Measurements from ENCODE around the gene MCM3. TPM values are rescaled to one million over a fixed set of nuclear protein-coding genes. Genes with fewer than 3 reads are reported as not detected.

The MCM3 gene
- total RNA-seq, 1 experiment from 2014 or later = 276 TPM

- ChIA-PET CTCF (no interaction called here), POLR2A (interaction anchor here (1.2 kb wide), 1 partner anchor 61 kb away, joined by 3 read pairs; no protein-coding TSS in a partner anchor)
- no peaks in the 10 kb centered on the region for H3K36me3 Mint-ChIP-seq
- ATAC-seq = no peak
- peaks cover 51% of the 10 kb centered on the region for H3K4me1 Mint-ChIP-seq
- no peak overlapping the region for H3K27ac Mint-ChIP-seq
- no peaks in the 10 kb centered on the region for H3K9me3 Mint-ChIP-seq
- no peak overlapping the region for H3K4me3 Mint-ChIP-seq
- DNase-seq (ENCODE audit: low spot score) = no peak
- no peak for TF ChIP-seq MAX (CRISPR knock-in tag; IDR thresholded peaks at IDR 0.05)
- no peak for TF ChIP-seq ESRRA (CRISPR knock-in tag; IDR thresholded peaks at IDR 0.05; ENCODE audit: borderline replicate concordance)
- TF ChIP-seq ZNF512 (CRISPR knock-in tag; IDR thresholded peaks at IDR 0.05; ENCODE audit: borderline replicate concordance) = no peak
- no peak for TF ChIP-seq AFF4 (CRISPR knock-in tag; IDR thresholded peaks at IDR 0.05; ENCODE audit: borderline replicate concordance)
- TF ChIP-seq ZNF423 (CRISPR knock-in tag; IDR thresholded peaks at IDR 0.05) = no peak
- no peak for TF ChIP-seq FOXP1 (CRISPR knock-in tag; IDR thresholded peaks at IDR 0.05; ENCODE audit: borderline replicate concordance)
- TF ChIP-seq GRHL2 (CRISPR knock-in tag; IDR thresholded peaks at IDR 0.05; ENCODE audit: insufficient replicate concordance, severe bottlenecking) = no peak
- TF ChIP-seq ZNF416 (CRISPR knock-in tag; IDR thresholded peaks at IDR 0.05) = no peak
- no peak for TF ChIP-seq USF1 (CRISPR knock-in tag; IDR thresholded peaks at IDR 0.05)
- TF ChIP-seq ETV6 (CRISPR knock-in tag; IDR thresholded peaks at IDR 0.05) = no peak
- no peak for TF ChIP-seq ZSCAN18 (CRISPR knock-in tag; IDR thresholded peaks at IDR 0.05)
- no peak for TF ChIP-seq FOXP4 (CRISPR knock-in tag; IDR thresholded peaks at IDR 0.05)
- no peak for TF ChIP-seq ZNF425 (CRISPR knock-in tag; conservative IDR thresholded peaks at IDR 0.05)
- no peaks in the 10 kb centered on the region; the same call in 1 of the 2 replicates for H3K27me3 Mint-ChIP-seq (ENCODE audit: low read depth)
These were observed 44.2 kb upstream of the MCM3 start for GRCh38 chr6:52328729-52329128.

Measured in WTC11 (cell line).